GM19372 (cell line): ENCODE results near the gene CSTF1.
A peak's percentile ranks its signal among the peaks of the same experiment; 100 is the strongest.
"Not testable (repeated sequence)": the region's sequence is repeated elsewhere in the genome, so short reads cannot be mapped to it uniquely, and the experiment has no call there.

Experiments
- ATAC-seq: cut with Tn5 transposase; IDR thresholded peaks from one replicate; pipeline ENCODE4 v1.9.1; 2021; ENCODE audit warnings: mild to moderate bottlenecking, low read depth, moderate library complexity; ENCODE audit not compliant: unreplicated experiment

CSTF1 gene

DNA sequence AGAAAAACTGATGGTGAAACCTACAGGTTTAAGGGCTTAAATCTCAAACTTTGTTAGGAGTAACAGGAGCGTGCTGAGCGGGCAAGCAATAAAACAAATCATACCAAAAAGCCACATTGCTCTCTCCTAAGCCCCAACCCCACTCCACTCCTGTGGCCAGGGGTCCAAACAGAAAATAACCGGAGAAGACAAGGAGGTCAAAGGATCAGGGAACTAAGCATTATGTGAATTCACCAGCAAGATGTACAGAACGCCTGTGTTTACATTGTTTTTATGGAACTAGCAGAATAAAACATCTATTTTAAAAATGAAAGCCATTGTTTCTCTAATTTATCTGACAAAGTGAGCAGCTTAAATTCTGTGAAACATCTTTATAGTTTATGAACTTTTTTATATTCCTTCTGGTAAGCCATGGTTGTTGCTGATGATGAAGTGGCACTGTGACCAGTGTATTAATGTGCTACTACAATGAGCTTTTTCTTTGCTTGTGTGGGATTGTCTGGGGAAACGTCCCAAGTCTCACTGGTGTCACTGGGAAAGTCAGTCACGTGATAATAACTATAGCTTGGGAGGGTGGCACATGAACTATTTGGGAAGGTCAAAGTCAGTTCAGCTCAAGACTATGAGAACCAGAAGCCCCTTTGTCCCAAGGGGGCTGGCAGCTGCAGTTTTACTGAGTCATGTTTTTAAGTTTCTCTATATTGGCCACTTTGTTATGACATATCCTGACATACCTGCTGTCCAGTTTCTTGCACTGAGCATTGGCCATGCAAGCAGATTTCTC, 23.9 kb upstream of the CSTF1 start:
- ATAC-seq = no peak

DNA sequence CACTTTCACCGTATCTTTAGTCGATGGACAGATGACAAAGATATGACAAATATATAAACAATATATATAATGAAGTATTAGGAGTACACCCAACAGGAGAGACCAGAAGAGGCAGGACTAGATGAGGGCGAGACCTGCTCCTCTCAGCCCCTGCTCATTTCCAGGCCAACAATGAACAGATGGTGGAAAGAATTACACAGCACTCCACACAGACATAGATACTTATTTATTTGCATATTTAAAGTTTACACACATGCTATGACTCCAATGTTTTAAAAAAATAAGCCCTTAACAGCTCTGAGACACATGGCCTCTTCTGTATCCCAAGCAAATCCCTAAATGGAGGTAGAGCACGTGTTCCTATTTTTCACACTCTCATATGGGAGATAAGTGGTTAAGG, 23.3 kb upstream of the CSTF1 start:
- no peak for ATAC-seq

DNA sequence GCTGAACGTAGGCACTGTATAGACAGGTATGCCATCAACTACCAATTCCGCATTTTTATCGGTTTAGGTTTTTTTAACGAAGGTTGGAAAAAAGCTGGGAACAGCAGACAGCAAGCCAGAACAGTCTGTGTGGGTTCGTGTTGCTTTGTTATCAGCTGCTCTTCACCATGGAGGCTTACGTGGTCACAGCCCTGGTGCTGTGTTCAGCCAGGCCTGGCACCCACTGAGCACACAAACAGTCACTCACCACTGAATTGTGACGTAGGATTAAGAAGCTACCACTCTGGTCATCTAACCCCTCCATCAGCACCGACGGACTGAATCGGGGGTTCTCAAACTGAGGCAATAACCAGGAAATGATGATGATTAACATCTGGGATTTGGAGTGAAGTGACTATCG, 20.5 kb upstream of the CSTF1 start:
- ATAC-seq = no peak

DNA sequence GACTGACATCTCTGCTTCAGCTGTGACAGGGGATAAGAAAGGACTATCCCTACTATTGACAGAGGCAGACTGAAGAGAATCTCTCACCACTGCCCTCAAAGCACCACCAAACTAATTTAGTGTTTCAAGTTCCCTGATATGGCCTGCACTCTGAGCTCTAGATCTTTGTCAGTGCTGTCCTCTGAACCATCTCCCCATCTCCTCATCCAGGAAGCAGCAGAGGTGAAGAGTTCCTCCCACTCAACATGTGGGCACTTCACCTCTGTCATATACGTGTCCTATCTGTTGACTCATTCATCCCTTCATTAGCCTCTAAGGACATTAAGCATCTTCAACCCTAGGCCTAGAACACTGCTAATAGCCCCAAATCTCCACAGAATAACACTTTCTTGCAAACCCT, 19.6 kb upstream of the CSTF1 start:
- no peak for ATAC-seq

DNA sequence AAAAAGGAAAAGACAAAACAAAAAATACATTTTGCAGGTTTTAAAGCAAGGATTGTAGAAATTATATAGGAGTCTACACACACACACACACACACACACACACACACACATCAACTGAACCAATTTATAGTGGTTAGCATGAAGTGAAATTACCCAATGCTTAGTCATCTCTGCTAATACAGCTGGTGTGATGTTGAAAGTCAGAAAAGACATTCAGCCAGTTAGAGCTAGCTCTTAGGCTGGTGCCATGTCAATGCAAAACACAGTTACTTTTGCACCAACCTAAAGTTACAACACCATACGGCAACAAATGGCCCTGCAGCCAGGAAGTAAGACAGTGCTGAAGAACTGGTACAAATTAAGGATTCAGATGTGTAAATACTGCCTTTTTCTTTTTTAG, 18.5 kb upstream of the CSTF1 start:
- no peak for ATAC-seq

DNA sequence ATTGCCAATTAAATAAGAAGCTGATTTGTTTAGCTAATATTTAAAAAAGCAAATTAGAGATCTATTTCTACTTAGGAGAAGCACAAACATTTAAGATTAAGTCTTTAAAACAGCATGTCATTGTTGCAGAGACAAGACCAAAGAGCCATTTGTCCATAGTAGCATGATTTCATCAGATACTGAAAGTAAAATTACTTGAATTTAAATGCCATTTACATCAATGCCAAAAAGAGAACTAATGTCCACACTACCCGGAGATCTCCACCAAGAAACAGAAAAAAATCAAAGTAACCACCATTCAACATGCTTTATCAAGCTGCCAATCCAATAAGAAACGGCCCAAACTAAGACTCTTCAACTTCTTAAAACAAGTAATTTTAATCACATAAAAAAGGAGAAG, 16.1 kb upstream of the CSTF1 start:
- ATAC-seq = no peak

DNA sequence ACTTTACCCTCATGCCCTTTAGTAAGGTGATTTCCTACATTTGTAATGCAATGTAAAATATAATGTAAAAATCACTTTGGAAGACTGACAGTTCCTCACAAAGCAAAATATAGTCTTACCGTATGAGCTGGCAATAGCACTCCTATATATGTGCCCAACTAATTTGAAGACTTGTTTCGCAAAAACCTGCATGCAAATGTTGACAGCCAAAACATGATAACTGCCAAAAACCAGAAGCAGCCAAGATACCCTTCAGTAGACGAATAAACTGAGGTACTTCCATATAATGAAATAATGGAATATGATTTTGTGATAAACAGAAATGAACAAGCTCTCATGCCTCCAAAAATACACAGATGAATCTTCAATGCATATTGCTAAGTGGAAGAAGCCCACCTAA, 14.1 kb upstream of the CSTF1 start:
- ATAC-seq = no peak

DNA sequence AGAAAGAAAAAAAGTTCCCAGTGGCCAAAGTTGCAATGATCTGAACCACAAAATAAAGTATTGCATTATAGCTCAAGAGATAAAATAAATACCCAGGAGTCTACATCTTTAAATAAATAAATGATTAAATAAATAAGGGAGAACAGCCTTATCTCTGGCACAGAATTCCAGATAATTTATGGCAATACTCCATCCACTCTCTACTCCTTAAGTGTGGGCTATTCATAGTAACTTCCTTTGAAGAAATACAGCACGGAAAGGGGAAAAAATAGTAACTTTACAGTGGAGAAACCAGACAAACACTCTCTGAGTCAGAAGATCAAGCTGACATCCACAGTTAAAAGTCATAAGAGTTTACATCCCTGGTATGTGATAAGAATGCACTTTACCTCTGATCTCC, 12.1 kb upstream of the CSTF1 start:
- ATAC-seq = no peak

DNA sequence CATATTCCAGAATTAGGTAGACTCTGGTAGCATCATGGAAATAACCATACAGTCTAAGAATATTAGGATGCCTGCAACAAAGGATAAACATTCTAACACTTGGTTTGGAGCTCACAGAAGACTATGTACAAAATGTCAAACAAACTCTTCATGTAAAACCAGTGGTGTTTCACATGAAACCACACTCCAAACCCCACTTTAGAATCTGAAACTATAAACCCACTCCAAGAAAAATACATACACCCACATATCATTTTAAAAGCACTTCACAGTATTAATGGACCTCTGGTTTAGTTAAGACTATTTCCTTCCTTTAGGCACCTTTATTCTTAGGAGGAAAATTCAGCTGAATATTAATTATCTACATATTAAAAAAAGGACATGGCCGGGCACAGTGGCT, 10.9 kb upstream of the CSTF1 start:
- ATAC-seq = peak; percentile 83

DNA sequence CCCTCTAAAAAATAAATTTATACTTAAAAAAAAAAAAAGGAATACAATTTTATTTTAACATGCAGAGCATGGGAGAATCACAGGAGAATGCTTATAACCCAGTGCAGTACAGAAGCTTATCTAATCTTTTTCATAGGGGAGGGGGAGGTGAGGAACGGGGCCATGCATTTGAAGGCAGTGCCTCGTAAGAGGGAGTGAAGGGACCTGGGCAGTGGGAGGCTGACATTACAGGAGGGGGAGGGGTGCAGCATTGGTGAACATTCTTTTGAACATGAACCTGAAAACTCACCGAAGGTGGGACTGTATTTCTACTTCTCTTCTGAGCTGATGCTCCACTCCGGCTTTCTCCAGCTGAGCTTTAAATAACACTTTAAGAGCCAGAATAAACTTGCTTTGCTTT, 9.7 kb upstream of the CSTF1 start:
- no peak for ATAC-seq

DNA sequence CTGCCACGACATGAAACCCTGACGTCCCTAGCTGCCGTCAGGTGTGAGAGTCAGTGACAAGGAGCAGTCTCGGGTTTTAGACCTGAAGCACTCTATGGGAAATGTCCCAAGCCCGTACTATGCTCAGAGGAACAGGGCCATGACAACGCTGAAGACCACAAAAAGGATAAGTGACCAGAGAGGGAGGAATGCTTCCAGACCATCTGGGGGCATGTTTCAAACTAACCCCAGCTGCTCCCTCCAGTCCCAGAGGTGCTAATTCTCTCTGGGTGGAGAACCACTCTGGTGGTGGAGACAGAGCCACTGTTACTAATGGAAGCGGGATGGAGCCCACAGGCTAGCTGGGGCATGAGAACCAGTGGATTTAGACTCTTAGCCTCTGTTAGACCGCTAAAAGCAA, 9.1 kb upstream of the CSTF1 start:
- ATAC-seq = no peak

DNA sequence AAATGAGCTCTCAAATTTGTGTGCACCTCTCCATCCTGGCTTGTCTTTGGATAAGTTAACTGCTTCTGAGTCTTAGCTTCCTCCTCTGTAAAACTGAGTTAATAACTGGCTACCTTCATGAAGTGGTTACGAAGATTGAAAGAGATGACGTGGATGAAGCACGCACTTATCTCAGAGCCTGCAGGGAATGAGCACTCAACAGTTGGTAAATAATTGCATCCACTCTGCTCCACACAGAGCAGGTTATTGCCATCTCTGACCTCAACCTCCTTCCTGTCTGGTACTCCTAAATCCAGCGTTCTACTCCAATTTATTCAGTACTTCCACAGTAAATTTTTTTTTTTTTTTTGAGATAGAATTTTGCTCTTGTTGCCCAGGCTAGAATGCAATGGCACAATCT, 7.3 kb upstream of the CSTF1 start:
- ATAC-seq = no peak

DNA sequence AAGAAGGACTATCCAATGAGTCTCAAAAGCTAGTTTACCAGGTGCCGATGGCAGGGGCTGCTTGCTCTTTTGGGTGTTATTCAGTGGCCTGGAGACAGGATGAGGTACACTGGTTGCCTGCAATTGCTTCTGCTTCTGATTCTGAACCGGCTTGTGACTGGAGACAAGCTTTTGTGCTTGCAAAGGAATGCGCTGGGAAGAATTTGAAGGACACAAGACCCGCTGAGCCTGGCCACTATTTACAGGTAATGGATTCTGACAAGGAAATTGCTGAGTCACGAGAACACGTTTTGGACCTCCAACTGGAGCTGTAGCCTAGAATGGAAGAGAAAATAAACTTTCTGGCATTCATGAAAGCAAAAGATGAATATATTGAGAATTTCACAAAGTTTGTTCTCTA, 6.2 kb upstream of the CSTF1 start:
- no peak for ATAC-seq

DNA sequence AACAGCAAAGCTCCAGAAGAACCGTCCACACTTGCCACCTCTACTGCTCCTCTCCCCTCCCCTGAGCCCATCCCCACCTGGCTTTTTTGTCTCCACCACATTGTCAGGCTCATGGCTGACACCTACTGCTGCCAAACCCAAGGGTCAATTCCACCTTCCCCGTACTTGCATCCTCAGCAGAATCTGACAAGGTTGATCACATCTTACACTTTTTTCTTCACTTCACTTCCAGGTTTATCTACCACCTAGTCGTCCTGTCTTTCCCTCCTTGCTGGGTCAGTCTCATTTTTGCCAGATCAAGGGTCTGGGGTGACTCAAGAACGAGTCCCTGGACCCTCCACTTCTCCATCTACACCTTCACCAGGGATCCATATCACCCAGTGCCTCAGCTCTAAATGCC, 3.6 kb upstream of the CSTF1 start:
- no peak for ATAC-seq

DNA sequence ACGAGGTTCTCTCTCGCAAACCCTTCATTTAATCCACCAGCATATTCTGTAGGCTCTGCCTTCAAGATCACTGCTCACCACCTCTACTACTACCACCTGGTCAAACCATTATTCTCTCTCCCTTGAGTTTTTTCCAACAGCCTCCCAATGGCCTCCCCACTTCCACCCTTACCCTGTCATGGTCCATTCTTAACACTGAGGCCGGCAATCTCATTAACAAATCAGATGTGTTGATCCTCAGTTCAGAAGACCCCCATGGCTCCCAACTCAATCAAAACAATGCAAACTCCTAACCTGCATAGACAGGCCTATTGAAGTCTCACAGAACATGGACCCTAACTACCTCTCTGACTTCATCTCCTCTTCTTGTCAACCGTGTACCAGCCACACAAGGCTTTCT, 2.6 kb upstream of the CSTF1 start:
- ATAC-seq = no peak

DNA sequence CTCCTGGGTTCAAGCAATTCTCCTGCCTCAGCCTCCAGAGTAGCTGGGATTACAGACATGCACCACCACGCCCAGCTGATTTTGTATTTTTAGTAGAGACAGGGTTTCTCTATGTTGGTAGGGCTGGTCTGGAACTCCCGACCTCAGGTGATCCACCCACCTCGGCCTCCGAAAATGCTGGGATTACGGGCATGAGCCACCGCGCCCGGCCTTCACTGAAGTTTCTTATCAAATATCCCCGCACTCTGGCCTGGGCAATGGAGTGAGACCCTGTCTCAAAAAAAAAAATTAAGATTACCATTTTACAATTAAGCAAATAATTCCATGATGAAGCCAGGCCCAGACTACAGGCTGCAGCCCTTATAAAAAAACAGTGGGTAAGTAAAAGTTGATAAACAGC, 2.0 kb upstream of the CSTF1 start:
- not testable (repeated sequence) for ATAC-seq

DNA sequence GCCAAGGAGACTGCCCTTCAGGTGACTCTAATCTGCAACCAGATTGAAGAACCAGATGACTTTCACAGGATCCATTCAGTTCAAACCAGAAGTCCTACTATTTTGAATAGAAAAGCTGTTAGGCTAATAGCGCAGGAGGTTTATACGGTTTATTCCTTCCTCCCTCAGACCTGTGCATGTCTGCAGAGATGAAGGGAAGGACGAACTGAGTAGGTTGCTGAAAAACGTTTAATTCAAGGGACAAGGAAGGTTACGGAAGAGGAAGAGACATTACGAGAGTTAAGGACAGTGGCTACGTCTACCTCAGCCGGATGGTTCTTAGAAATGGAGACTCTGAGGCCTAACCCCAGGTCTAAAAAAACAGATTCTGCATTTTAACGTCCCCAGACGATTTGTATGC, 1.4 kb upstream of the CSTF1 start:
- ATAC-seq = no peak

DNA sequence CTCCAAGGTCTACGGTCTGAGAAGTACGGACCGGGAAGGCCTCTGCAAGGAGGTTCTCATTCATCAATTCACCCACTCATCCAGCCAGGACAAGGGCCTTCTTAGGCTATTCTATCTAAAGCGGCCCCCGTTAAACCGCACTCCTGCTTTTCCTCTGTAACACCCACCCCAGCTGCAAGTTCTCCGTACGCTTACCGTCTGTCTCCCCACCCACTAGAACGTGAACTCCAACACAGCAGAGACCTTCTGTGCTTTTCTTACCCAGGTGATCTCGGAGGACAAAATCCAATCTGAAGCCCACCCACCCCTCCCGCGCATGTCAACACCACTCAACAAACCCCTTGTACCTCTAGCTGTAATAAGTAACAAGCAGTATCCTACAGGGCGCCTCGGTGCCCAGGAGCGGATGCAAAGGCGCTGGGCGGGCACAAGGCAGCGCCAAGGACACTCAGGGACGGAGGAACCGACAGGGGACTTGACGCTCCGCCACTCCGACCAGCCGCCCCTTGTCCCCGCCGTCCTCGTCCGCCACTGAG, 781 bp upstream of the CSTF1 start:
- peak; percentile 36 for ATAC-seq

DNA sequence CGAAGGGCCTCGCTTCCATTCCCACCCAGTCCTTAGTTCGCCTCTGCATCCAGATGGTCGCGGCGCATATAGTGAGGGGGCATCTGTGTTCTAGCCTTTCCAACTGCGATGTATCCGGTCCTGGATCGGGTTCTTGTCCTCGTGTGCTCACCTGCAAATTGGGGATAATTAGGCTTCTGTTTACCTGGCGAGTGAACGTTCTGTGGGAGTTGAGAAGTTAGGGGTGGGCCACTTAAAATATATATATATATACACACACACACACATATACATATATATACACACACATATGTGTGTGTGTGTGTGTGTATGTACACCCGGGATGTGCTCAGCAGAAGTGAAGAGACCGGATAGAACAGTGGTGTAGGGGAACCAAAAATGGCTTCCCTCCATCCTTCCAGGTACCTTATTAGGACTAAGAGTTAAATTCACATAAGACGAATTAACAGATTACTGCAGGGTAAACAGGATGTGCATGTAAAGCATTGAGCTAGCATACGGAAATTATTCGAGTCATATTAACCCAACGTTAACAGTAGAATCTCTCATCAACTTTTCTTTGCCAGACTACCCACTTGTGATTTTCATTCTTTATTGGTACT, 537 bp downstream of the CSTF1 start:
- ATAC-seq = no peak

DNA sequence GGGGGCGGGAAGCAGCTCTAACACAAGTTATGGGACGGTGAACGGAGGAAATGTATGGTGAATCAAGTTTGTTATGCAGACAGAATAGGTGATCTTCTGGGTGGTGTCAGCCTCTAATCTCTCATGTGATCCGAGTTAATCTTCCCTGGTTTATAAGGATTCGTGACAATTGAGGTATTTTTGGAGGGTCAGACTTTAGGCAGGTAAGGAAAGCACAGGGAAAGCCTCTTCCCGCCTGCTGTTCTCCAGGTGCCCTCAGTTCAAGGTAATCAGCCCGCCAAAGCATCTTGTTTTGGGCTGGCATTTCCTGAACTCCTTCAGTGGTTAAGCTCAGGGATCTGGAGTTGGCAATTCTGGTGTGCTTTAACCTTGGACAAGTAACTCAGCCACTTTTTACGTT, 1.2 kb downstream of the CSTF1 start:
- ATAC-seq = no peak

DNA sequence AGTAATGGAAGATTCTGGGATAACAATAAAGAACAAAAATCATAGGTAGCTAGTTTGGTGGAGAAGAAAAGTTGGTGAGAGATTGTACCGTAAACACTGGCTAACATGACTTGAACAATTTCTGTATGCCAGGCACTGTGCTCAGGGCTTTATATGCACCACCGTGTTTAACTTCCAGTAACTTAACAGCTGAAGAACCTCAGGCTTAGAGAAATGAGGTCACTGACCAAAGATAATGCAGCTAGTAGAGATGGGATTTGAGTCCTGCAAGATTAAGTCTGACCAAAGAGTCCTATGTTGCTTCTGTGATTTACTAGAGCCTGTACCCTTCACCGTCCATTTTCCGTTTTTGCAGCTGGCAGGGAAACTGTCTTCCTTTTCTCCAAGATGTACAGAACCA, 2.7 kb downstream of the CSTF1 start:
- no peak for ATAC-seq

DNA sequence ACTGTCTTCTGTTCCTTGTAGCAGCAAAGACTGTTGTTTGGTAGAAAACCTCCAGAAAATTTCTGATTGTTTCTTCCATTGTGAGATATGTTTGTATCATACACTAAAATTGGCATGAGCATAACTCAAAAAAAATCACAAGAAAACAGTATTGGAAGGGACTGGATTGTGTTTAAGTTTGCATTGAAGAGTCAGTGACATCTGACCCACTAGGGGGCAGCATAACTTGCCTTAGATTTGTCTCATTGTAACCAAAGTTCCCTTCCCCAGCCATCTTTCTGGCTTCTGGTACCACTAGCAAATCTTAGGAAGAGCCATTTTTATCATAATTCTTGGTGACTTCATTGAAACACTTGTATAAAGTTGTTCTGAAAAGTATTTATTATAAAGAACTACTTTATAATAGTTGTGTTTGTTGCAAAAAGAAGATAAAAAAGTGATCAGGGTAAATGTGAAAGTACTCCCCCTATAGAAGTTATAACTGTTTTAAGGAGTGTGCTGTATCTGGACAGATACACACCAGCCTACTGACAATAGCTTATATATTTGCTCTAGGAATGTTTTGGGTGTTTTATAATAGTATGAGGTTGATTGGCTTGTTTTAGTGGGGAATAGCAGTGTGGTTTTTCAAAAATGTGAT, 7.7 kb downstream of the CSTF1 start:
- ATAC-seq = no peak
